GM18526 (cell line): ENCODE measurements around the gene OR12D3.

ENCODE experiments used
- POLR2A ChIP-seq: IDR thresholded peaks from 3 replicates; pipeline ENCODE4 v1.6.1; 2011; ENCODE audit not compliant: insufficient read length; ENCODE audit errors: extremely low read depth

The OR12D3 gene

GRCh38 chr6:29375191-29375590 lies at the start of gene OR12D3:
TSS of gene OR12D3 (minus strand) at chr6:29375291. CDS start at chr6:29375287, 4 bp downstream.
- TF ChIP-seq POLR2A = no peak

- no peak for TF ChIP-seq POLR2A
Measured at GRCh38 chr6:29424575-29424974, 49.5 kb upstream of the OR12D3 start.

- no peak for TF ChIP-seq POLR2A
Measured at GRCh38 chr6:29424168-29424567, 49.1 kb upstream of the OR12D3 start.

GRCh38 chr6:29419516-29419915 lies 44.4 kb upstream of the OR12D3 start:
- no peak for TF ChIP-seq POLR2A

- no peak for TF ChIP-seq POLR2A
Measured at GRCh38 chr6:29414588-29414987, 39.5 kb upstream of the OR12D3 start, which contains the start of gene OR12D1. TSS of gene OR12D1 (plus strand) at chr6:29414928.

GRCh38 chr6:29403801-29404200 lies 28.7 kb upstream of the OR12D3 start:
- TF ChIP-seq POLR2A = no peak

GRCh38 chr6:29399525-29399924 lies 24.4 kb upstream of the OR12D3 start:
- TF ChIP-seq POLR2A = no peak

- no peak for TF ChIP-seq POLR2A
Measured at GRCh38 chr6:29395331-29395730, 20.2 kb upstream of the OR12D3 start, which contains the start of gene OR12D2. TSS of gene OR12D2 (plus strand) at chr6:29395631. CDS start at chr6:29396700, 1,069 bp downstream.

- TF ChIP-seq POLR2A = no peak
Measured at GRCh38 chr6:29388533-29388932, 13.4 kb upstream of the OR12D3 start.

GRCh38 chr6:29376003-29376402 lies 912 bp upstream of the OR12D3 start:
- TF ChIP-seq POLR2A = no peak

- no peak for TF ChIP-seq POLR2A
Measured at GRCh38 chr6:29368765-29369164, 6.3 kb downstream of the OR12D3 start, which contains the start of gene OR5V1. TSS of gene OR5V1 (minus strand) at chr6:29368865. CDS start at chr6:29356195, 12,670 bp downstream.

GRCh38 chr6:29355603-29356002 lies 19.5 kb downstream of the OR12D3 start:
- no peak for TF ChIP-seq POLR2A

GRCh38 chr6:29354980-29355379 lies 20.1 kb downstream of the OR12D3 start:
- TF ChIP-seq POLR2A = no peak

- TF ChIP-seq POLR2A = no peak
Measured at GRCh38 chr6:29345380-29345779, 29.7 kb downstream of the OR12D3 start.

GRCh38 chr6:29336269-29336668 lies 38.8 kb downstream of the OR12D3 start:
- no peak for TF ChIP-seq POLR2A

GRCh38 chr6:29332676-29333075 lies 42.4 kb downstream of the OR12D3 start:
- no peak for TF ChIP-seq POLR2A

GRCh38 chr6:29325777-29326176 lies 49.3 kb downstream of the OR12D3 start:
- TF ChIP-seq POLR2A = no peak
